Stimulated activated CD4-positive, alpha-beta T cell treated with anti-CD3 and anti-CD28 coated beads, TNF-alpha, amount 100 ng/mL, for 48 hours (primary cell): ENCODE results near the gene TMEM132D.

Source experiments
- DNase-seq, 3 donors: peaks; one replicate each; pipeline ENCODE4 v3.0.0-alpha.2; 2020; ENCODE audit warnings: low read depth in 3 of 3

The TMEM132D gene

DNA sequence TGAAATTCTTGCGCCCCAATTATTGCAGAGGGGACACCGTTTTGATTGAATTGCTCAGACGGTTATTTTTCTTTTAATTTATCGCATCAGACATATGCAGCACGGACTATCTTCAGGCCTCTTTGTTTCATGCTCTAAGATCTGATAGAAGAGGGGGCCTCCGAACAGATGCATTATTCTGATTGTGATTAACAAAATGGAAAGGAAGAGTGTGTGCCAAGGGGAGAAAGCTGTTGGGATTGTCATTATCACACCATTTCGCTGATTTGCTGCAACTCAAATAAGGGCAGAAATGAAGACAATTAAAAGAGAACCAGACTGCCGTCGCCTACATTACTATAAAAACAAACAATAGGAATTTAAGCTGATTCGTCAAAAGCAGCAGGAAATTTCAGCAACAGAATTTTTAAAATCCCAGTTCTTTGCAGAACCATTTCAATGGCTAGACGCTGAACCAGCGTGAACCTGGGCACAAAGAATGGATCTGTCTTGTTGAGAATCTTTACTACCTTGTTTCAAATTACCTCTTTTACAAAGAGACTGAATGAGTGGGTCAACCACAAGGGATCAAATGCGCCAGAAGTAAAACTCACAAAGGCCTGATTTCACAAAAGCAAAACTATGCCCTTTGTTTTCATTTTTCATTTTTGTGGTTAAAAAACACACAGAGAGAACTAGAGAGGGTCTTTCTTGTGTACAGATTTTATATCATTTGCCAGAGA lies 30.6 kb downstream of the TMEM132D start:
- no peak for DNase-seq

DNA sequence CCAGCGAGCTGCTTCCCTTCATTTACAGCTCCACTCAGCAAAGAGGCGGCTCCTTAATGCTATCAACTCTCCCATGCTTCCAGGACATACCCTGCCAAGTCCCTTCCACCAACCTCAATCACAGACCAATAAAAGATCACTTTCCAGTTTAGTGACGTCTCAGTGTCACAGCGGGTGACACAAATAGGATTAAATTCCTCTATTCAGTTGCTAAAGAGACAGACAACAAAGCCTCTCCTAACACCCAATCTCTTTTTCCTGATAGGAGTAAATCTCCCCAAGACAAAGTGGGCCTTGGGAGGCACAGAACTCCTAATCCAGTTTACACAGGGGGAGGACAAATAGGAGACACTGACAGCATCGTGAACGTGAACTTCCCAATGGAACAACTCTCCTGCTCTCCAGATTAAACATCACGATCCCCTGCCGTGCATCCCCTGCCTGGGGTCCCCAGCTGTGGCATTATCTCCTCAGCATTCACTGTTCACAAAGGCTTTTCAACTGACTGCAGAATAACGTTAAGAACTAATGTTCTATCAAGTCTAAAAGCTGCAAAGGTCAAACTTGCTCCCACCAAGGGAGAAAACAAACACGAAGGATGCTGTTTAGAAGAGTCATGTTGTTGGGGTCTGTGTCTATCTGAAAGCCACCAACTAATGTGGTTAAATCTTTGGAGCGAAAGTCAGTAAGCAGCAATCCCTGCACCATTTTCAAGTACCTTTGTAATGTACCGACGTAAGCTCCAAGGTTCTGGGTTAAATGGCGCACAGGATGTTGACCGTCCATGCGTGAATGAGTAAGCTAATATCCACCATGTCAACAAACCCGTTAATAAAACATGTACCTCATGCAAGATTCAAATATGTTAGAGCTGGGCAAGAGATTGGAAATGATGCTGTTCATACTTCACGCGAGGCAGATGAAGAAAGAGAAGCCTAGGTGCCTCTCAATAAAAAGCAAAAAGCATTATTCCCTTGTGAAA lies 31.5 kb downstream of the TMEM132D start:
- no peak for DNase-seq

DNA sequence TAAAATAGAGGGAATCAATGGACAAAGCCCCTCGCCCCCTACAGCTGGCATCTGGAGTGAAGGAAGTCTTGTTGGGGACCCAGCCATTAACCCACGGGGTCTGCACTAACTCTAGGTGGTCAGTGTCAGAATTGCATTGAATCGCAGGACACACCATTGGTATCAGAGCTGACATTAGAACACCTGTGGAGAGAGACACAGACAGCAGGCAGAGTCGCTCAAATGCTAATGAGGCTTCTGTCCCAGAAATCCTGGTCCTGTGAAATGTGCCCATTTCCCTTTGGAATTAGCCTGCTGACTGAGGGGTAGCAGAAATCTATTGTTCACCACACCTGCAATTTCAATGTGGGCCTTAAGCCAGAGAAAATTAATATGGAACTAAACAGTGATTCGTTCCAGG lies 33.0 kb downstream of the TMEM132D start:
- DNase-seq, result no peak

DNA sequence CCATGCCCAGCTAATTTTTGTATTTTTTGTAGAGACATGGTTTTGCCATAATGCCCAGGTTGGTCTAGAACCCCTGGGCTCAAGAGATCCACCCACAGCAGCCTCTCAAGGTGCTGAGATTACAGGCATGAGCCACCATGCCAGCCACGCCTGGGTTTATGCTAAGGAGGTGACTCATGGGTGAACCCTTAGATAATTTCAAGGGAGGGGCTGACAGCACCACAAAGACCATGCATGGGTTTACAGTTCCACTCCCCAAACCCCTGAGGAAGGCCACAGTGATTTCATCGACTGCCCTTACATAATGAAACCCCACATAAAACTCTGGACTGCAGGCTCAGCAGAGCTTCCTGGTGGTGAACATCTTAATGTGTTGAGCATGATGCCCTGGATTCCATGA lies 33.7 kb downstream of the TMEM132D start:
- no peak for DNase-seq

DNA sequence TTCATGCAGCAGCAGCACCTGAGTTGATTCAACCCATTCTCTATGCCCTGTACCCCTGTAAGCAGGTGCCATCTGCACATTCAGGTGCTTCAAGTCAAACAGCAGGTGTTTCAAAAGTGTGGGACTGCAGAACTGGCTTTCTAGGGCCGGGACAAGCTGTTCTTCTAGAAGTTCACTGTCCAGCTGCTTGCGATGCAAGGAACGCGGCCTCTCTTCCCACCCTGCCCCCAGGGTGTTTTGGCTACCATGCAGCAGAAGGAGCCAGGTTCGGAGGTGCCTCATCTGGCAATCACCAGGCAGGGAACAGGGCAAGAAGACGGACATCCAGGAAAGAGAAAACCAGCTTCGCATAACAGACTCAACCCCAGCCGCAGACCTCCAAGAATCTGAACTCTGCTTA lies 35.2 kb downstream of the TMEM132D start:
- no peak for DNase-seq

DNA sequence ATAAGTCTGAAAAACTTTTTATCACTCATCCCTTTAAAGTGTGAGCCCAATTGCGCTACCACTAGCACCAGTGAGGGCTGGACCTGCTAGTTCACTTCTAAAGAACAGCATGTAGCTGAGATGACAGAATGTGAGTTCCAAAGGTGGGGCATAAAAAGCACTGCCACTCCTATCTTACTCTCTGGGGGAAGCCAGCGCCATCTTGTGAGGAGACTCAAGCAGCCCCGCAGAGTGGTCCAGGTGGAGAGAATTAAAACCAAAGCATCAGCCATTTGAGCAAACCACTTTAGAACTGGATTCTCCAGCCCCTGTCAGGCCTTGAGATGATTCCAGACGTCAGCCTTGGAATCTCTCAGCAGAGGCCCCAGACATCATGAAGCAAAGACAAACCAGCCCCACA lies 39.9 kb downstream of the TMEM132D start:
- no peak for DNase-seq

DNA sequence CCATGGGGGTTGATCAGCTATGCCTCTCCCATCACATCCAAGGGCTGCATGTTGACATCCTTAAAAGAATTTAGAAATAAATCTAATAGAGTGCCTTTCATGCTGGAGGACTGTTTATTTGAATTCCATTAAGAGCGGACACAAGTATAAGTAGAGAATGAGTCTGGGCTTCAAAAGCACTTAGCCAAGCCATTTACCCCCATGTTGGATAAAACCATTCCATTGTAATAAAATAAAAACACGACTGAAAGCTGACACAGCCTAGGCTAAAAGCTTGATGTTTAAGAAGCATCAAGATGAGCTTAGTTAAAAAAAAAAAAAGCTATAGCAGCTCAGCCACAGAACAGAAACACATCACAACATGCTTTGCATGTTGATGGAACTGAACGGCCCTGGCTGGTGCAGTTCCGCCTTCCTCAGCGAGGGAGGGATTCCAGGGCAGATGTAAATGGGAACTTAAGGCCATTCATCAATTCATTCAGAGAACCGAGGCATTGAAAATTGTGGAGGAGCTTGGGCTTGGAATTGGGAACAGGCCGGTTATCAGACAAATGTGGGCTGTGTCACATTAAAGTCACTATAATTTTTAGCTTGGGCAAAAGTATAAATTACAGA lies 41.2 kb downstream of the TMEM132D start:
- no peak for DNase-seq

DNA sequence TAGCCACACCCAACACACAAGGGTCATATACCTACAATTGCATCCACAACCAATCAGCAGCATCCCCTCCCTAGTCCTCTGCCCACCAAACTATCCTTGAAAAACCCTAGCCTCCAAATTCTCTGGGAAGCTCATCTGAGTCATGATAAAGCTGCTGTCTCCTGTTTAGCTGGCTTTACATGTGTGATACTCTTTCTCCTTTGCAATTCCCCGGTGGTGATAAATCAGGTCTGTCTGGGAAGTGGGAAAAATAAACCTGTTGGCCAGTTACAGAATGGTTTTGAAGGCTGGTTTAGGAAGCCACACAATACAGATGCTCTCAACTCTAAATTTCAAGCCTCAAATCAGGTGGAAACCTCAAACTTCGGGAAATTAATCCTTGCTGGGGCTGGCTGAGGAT lies 41.9 kb downstream of the TMEM132D start:
- no peak for DNase-seq

DNA sequence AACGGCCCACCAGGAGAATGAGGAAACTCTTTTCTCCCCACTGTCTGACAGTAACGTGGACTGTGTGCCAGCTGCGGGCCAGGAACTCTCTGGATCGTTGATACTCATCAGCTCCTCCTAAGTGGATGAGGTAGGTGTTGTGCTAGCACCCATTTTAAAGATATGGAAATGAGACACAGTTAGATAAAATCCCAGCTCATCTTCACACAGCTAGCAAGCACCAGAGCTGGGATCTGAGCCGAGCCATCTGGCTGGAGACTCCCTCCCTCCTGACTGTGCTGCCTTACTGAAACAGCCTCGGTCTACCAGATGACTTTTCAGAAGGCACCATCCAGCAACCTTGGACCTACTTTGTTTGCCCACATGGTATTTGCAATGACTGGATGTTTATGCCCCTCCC lies 49.2 kb downstream of the TMEM132D start:
- DNase-seq, result no peak

DNA sequence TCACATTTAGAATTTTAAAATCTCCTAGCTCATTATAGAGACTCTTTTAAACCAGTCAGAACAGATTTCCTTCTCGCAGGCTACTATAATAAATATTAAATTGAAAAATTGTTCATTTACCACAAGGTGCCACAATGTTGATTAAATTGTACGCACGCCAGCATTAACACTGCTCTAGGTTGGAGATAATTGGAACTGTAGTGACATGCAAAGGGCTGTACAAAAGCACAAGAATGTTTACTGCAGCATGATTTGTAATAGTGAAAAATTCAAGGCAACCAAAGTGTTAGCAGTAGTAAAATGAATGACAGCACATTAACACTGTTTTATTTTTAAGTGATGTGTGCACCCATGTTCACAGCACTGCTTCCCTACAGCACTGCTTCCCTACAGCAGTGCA lies 52.5 kb downstream of the TMEM132D start:
- no peak for DNase-seq

DNA sequence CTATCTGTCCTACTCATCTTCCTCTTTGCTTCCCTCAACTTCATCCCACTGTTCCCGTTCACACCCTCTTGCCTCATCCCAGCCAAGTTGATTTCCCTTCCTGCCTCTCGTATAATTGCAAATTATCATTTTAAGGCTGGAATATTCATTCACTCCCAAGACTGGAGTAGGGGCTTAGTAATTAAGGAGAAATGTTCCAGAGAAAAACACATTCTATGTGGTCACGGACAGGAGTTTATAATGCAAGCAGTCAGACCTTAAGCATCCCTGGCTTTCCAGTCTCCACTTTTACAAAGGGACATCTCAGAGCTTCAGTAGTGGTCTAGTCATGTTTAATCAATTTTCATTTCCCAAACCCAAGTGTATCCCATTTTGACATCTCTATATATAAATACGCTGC lies 54.9 kb downstream of the TMEM132D start:
- no peak for DNase-seq

DNA sequence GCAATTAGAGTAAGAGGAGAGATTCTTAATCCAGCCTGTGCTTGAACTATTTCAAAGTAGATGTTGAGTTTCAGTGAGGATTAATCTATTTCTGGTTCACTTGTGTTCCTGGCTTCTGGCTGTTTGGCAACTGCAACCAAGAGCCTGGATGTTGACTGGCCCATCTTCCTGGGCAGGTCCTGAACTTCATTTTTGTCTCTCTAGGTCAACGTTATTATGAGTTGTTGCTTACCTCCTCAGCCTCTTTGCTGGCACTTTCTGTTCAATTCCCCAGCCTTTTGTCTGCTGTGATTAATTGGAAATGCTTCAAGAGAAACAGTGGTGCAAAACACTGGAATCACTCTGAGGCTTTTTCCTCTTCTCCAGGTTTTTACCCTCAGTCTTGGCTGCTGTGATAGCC lies 56.8 kb downstream of the TMEM132D start:
- DNase-seq, result no peak

DNA sequence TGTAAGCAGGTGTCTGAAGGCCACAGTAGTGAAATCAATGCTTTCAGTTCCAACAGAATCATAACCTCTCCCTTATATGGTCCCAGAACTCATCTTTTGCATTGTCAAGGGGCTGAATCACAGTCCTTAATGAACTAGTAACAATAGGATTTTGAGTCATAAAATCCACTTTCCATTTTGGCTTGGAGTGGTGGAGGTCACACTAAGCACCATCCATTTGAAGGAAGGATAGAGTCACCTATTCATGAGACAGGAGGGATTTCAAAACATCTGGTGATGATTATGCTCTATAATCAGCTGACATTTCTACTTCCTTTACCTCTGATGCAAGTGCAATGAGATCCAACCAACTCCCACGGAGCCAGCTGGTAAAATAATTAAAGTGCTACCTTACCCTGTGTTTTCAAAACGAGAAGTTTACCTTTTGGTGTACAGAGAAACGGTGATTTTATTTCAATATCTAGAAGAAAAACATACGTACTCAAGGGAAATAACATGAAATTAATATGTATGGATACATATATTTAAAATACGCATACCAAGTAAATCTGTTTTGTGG lies 59.1 kb downstream of the TMEM132D start:
- DNase-seq, result no peak

DNA sequence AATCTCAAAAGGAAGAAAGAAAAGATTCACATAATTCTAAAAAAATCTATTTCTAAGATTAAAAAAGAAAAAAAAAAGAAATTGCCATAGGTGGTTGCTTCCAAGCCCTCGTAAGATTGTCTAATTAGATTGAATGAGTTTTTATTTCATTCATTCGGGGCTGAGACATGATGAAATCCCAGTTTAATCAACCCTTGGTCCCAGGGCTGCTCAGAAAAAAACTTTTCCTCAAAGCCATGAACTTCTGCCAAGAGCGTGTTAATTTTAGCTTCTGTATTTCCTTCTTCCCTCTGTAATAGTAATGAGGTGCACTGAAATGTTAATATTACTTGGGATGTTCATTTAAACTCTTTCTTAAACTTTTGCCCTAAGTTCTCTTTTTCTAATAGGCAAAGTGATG lies 62.6 kb downstream of the TMEM132D start:
- no peak for DNase-seq

DNA sequence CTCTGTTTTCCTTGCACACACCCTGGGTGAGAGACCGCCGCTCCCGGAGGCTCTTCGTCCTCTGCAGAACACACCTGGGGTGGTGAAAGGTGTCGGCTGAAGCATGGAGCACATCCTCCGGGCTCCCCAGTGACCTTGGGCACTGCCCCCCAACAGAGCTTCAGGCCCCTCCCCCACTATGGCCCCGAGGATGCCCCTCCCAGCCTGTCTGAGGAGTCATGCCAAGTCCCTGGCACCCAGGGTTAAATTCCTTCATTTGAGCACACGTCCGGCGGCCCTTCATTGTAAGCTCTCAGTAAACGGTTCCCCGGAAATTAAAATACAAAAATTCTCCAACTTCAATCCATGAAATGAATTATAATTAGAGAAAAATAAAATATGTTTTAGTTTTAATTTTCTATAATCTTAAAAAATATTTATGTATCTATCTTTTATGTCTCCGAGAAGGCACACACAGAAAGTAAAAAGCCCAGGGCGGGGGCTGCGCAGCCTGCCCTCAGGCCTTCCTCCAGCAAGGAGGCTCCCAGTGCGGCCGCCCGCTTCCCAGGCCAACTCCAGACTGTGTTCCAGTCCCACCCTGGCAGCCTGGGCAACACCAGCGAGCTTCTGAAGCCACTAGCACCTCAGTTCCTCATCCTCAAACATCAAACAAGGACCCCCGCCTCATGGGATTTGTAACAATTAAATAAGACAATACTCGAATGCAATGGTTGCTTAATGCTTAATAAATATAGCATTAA lies 63.5 kb downstream of the TMEM132D start:
- no peak for DNase-seq

DNA sequence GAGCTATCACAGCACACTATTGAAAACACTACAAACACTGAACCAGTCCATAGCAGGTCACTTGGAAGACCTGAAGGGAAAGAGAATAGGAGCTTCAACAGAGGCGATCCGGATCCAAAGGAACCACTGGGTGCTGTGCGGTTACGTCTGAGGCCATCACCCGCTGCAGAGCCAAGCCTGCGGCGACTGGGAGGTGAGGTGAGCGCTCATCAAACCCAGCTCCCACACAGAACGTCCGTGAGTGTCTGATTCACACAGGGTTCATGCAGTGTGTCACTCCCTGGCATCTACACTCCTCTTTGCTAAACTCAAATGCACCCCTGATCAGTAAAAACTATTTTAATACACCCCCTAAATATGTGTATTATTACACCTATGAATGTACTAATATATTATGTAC lies 64.1 kb downstream of the TMEM132D start:
- no peak for DNase-seq

DNA sequence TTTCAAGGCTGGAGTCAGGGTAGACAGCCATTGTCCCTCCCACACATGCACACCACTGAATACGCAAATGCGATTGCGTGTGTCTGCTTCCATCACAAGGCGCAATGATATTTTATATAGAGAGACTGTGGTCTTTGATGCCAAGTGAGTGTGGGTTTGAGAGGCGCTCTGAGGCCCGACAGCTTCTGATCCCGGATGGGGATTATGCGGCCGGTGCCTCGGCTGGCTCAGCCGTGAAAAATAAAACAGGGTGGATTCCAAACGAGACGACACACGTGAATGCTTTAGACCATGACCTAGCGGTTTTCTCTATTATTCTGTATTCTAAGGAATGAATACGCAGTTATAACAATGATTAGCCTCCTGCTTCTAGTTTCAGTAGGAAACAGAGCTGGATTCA lies 72.5 kb downstream of the TMEM132D start:
- DNase-seq, result no peak

DNA sequence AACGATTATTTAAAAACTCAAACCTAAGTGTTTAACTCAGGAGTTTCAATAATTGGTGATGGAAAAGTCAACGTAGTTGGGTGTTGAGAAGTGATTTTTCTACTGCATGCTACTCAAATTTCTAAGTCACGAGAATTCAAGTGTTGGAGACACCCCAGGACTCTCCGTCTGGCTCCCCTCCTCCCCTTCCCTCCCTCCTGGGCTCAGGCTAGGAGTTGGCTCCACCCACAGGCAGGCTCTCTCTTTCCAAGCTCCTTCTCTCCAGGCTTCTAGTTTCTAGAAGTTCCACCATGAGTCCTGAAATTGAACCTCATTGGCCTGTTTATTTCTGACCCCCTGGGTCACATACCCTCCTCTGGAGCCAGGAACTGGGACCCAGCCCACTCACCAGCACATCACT lies 73.0 kb downstream of the TMEM132D start:
- no peak for DNase-seq

DNA sequence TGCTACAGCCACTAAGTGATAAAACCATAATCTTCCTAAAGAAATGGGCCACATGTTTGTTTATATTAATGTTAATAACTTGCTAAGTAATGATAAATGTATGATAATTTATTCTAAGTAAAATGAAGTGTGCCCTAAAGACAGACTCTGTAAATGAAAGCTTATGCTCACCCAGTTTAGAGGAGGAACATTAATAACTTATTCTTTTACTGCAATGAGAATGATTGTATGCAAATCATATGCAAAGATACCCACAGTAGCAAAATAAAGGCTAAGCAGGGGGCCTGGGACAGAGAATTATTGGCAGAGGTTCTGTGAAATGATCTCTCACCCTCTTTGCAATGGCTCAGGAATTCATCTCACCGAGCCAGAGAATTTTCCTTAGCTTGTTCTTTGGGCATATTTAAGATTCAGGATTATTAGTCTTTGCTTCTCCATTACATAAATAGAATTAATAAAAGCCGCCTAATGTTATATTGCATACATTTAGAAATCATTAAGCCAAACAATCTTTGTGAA lies 75.9 kb downstream of the TMEM132D start:
- no peak for DNase-seq

DNA sequence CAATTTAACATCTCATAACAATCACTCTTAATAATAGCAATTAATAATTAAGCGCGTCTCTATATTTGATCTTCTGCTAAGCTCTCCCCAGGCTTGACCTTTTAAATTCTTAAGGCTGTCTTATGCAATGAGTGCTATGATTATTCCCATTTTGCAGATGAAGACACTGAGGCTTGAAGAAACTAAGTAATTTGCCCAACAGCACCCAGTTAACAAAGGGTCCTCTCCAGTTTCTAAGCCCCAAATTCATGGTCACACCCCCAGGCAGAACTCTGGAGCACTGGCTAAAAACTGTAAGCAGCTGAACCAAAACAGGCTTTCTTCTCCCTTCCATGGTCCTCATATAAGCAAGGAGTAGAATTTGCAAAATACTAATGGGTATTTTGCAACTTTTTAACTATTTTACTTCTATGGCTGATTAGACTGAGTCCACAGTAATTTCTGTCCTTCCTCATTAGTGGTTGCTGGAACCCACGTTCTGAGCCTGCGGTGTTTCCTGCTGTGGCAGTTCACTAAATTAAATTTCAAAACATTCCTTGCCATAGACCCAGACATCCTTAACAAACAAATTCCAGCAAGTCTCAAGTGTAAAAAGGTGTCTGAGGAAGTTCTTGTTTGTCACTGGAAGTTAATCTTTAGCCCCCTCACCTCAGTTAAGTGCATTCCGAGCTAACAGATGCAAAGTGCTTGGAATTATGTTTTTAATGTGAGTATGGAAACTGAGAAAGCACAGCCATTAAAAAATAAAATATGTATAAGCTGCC lies 76.5 kb downstream of the TMEM132D start:
- DNase-seq, result no peak

DNA sequence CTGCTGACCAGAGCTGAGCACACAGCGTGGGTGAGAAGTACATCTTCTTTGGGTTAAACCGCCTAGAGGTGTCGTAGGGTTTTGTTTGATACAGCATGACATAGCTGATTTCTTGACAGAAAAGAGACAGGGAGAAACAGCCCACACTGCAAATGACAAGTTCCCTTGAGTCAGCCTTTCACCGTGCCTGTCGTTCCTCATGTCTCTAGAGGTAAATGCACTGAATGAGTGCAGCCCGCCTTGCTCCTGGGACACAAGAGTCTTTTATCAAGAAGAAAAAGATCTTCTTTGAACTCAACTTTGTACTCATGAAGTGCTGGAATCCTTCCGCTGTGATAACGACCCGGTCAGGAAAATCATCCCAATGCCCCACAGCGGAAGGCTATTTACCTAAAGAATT lies 77.6 kb downstream of the TMEM132D start:
- no peak for DNase-seq
